Activated naive CD8-positive, alpha-beta T cell treated with anti-CD3 and anti-CD28 coated beads, Interleukin-2, amount 10 ng/mL, durations not matched to agents 7 days and 5 days (primary cell): ENCODE results near the gene TRAF3. TPM values are rescaled to one million over a fixed set of nuclear protein-coding genes. Genes with fewer than 3 reads are reported as not detected.

Experiments used
- total RNA-seq, 2 experiments: library from RNA; stranded (reverse); gene quantifications; one replicate each; pipeline ENCODE4 v1.2.3, GENCODE V29; 2021

TRAF3 gene
- total RNA-seq, 2 experiments from 2014 or later, result 31.1 to 32.9 TPM

Other genes starting within 250 kb of the TRAF3 start
- 10 to 100 TPM; 21.7 to 24.3 TPM for gene RCOR1, start 184.8 kb upstream of the TRAF3 start, total RNA-seq
- 1 to 10 TPM; 2.5 to 2.9 TPM for gene AMN, start 145.2 kb downstream of the TRAF3 start, total RNA-seq